ENCODE data around the gene KRT23. TPM values are rescaled to one million over a fixed set of nuclear protein-coding genes. Genes with fewer than 3 reads are reported as not detected.
A peak's percentile ranks its signal among the peaks of the same experiment; 100 is the strongest.

KRT23 gene
- 7.0 TPM for total RNA-seq

GRCh38 chr17:40937384-40937819 lies at the start of gene KRT23:
Gene KRT23 (minus strand): TSS chr17:40937646. CDS start chr17:40936603, 1,043 bp downstream.
- no peak for DNase-seq (ENCODE audit: low spot score)

- DNase-seq (ENCODE audit: low spot score) = no peak
Measured at GRCh38 chr17:40986920-40987319, 49.5 kb upstream of the KRT23 start.

- DNase-seq (ENCODE audit: low spot score) = no peak
Measured at GRCh38 chr17:40984226-40984625, 46.8 kb upstream of the KRT23 start, which contains the start of gene KRT40. Gene KRT40 (minus strand): TSS chr17:40984326. CDS start chr17:40984273, 53 bp downstream.

GRCh38 chr17:40981115-40981514 lies 43.7 kb upstream of the KRT23 start:
- DNase-seq (ENCODE audit: low spot score) = no peak

GRCh38 chr17:40980596-40980995 lies 43.1 kb upstream of the KRT23 start:
- no peak for DNase-seq (ENCODE audit: low spot score)

GRCh38 chr17:40980117-40980516 lies 42.7 kb upstream of the KRT23 start:
- DNase-seq (ENCODE audit: low spot score) = no peak

- peak; percentile 49 for DNase-seq (ENCODE audit: low spot score)
Measured at GRCh38 chr17:40978575-40979151, 41.2 kb upstream of the KRT23 start.

- no peak for DNase-seq (ENCODE audit: low spot score)
Measured at GRCh38 chr17:40975516-40975915, 38.1 kb upstream of the KRT23 start.

- DNase-seq (ENCODE audit: low spot score) = no peak
Measured at GRCh38 chr17:40974366-40974765, 36.9 kb upstream of the KRT23 start.

GRCh38 chr17:40967582-40967981 lies 30.1 kb upstream of the KRT23 start:
- DNase-seq (ENCODE audit: low spot score) = no peak

- no peak for DNase-seq (ENCODE audit: low spot score)
Measured at GRCh38 chr17:40966848-40967247, 29.4 kb upstream of the KRT23 start, which contains the start of gene KRT39. Gene KRT39 (minus strand): TSS chr17:40966948. CDS start chr17:40966856, 92 bp downstream.

- no peak for DNase-seq (ENCODE audit: low spot score)
Measured at GRCh38 chr17:40963838-40964237, 26.4 kb upstream of the KRT23 start.

GRCh38 chr17:40962059-40962561 lies 24.7 kb upstream of the KRT23 start:
- no peak for DNase-seq (ENCODE audit: low spot score)

GRCh38 chr17:40961591-40961990 lies 24.1 kb upstream of the KRT23 start:
- DNase-seq (ENCODE audit: low spot score) = no peak

- no peak for DNase-seq (ENCODE audit: low spot score)
Measured at GRCh38 chr17:40960144-40960543, 22.7 kb upstream of the KRT23 start.

GRCh38 chr17:40958086-40958953 lies 20.9 kb upstream of the KRT23 start:
- DNase-seq (ENCODE audit: low spot score) = peak; percentile 58

- peak; percentile 56 for DNase-seq (ENCODE audit: low spot score)
Measured at GRCh38 chr17:40956401-40957254, 19.2 kb upstream of the KRT23 start.

- no peak for DNase-seq (ENCODE audit: low spot score)
Measured at GRCh38 chr17:40953881-40954280, 16.4 kb upstream of the KRT23 start.

- no peak for DNase-seq (ENCODE audit: low spot score)
Measured at GRCh38 chr17:40952661-40953060, 15.2 kb upstream of the KRT23 start.

GRCh38 chr17:40952154-40952553 lies 14.7 kb upstream of the KRT23 start:
- DNase-seq (ENCODE audit: low spot score) = no peak

- DNase-seq (ENCODE audit: low spot score) = no peak
Measured at GRCh38 chr17:40951011-40951622, 13.7 kb upstream of the KRT23 start.
